Mesendoderm (in vitro differentiated cells): ENCODE data around the gene SCRN3.

Source experiments
- DNase-seq: peaks from one replicate; pipeline ENCODE4 v3.0.0; 2013
- H2AK5ac ChIP-seq: 2 replicates; pipeline ENCODE4 v1.6.1; 2013; ENCODE audit warnings: low read length, inconsistent platforms
- H2BK120ac ChIP-seq: 2 replicates; pipeline ENCODE4 v1.6.1; 2013; ENCODE audit warnings: low read depth, mild to moderate bottlenecking, low read length, moderate library complexity, mixed read lengths
- H2BK15ac ChIP-seq: replicated peaks from 2 replicates; pipeline ENCODE4 v1.6.1; 2013; ENCODE audit warnings: low read depth, mild to moderate bottlenecking, moderate library complexity
- H2BK5ac ChIP-seq: 2 replicates; pipeline ENCODE4 v1.6.1; 2013; ENCODE audit warnings: low read length, inconsistent platforms
- H3K18ac ChIP-seq: 2 replicates; pipeline ENCODE4 v1.6.1; 2013; ENCODE audit warnings: mild to moderate bottlenecking, low read length, mixed read lengths
- H3K23ac ChIP-seq: one replicate; pipeline ENCODE4 v1.6.1; 2013; ENCODE audit warnings: low read length
- H3K27ac ChIP-seq: 2 replicates; pipeline ENCODE4 v1.5.1; 2013; ENCODE audit warnings: low read depth, mild to moderate bottlenecking, inconsistent platforms, low read length, moderate library complexity
- H3K27me3 ChIP-seq: 2 replicates; pipeline ENCODE4 v1.6.1; 2013; ENCODE audit warnings: low read length, control low read depth, mild to moderate bottlenecking, inconsistent platforms; ENCODE audit not compliant: insufficient read depth, poor library complexity
- H3K36me3 ChIP-seq: 2 replicates; pipeline ENCODE4 v1.6.1; 2013; ENCODE audit warnings: low read length, inconsistent platforms; ENCODE audit not compliant: control insufficient read depth, insufficient read depth
- H3K4ac ChIP-seq: one replicate; pipeline ENCODE4 v1.6.1; 2013; ENCODE audit warnings: low read depth, mild to moderate bottlenecking, low read length, moderate library complexity
- H3K4me1 ChIP-seq: 2 replicates; pipeline ENCODE4 v1.6.1; 2013; ENCODE audit warnings: low read depth, low read length, inconsistent platforms; ENCODE audit not compliant: control insufficient read depth
- H3K4me2 ChIP-seq: 2 replicates; pipeline ENCODE4 v1.6.1; 2013; ENCODE audit warnings: low read length
- H3K4me3 ChIP-seq: 2 replicates; pipeline ENCODE4 v1.5.1; 2013; ENCODE audit warnings: mild to moderate bottlenecking, low read length
- H3K56ac ChIP-seq: one replicate; pipeline ENCODE4 v1.6.1; 2013; ENCODE audit warnings: low read length
- H3K79me1 ChIP-seq: 2 replicates; pipeline ENCODE4 v1.6.1; 2013; ENCODE audit warnings: low read length, inconsistent platforms
- H3K79me2 ChIP-seq: 2 replicates; pipeline ENCODE4 v1.6.1; 2013; ENCODE audit warnings: mild to moderate bottlenecking, low read length; ENCODE audit not compliant: control insufficient read depth, insufficient read depth
- H3K9ac ChIP-seq: 2 replicates; pipeline ENCODE4 v1.6.1; 2013; ENCODE audit warnings: low read length, inconsistent platforms
- H4K5ac ChIP-seq: one replicate; pipeline ENCODE4 v1.6.1; 2013; ENCODE audit warnings: low read length
- H4K8ac ChIP-seq: one replicate; pipeline ENCODE4 v1.6.1; 2013; ENCODE audit warnings: low read depth, mild to moderate bottlenecking, control low read depth, low read length, moderate library complexity
- WGBS: extraction: QIAGEN DNeasy Blood & Tissue Kit; methylation state at CpG from one replicate; pipeline ENCODE4 v1.1.7; 2013; ENCODE audit warnings: low lambda C conversion rate, missing lambda C conversion rate; ENCODE audit not compliant: insufficient coverage; ENCODE audit errors: extremely low coverage; 5-methylcytosine and 5-hydroxymethylcytosine counted together

SCRN3 gene

GRCh38 chr2:174465327-174465726, 69.8 kb downstream of the SCRN3 start:
- H3K9ac ChIP-seq: no peak overlapping the region
- no peak overlapping the region for H3K4me2 ChIP-seq

GRCh38 chr2:174473796-174474195, 78.3 kb downstream of the SCRN3 start:
- no peaks in the 10 kb centered on the region for H3K36me3 ChIP-seq
- no peaks in the 10 kb centered on the region for H3K27me3 ChIP-seq
- H2BK5ac ChIP-seq: no peak overlapping the region
- DNase-seq: no peak
- no peak overlapping the region for H3K23ac ChIP-seq
- H4K8ac ChIP-seq: no peak overlapping the region
- H3K4me1 ChIP-seq: no peaks in the 10 kb centered on the region
- H3K4ac ChIP-seq: no peak overlapping the region
- no peak overlapping the region for H3K4me3 ChIP-seq
- no peaks in the 10 kb centered on the region for H3K79me1 ChIP-seq
- H2AK5ac ChIP-seq: no peak overlapping the region
- H2BK120ac ChIP-seq: no peak overlapping the region
- H3K79me2 ChIP-seq: no peaks in the 10 kb centered on the region
- no peak overlapping the region for H3K9ac ChIP-seq
- no peak overlapping the region for H3K18ac ChIP-seq
- H3K4me2 ChIP-seq: no peak overlapping the region
- no peak overlapping the region for H2BK15ac ChIP-seq
- no CpG with 5 or more reads among the region's 3 CpGs for WGBS
- no peak overlapping the region for H3K56ac ChIP-seq
- H4K5ac ChIP-seq: no peak overlapping the region
- H3K27ac ChIP-seq: no peak overlapping the region

More at GRCh38 chr2:174465327-174465726, 69.8 kb downstream of the SCRN3 start:
- peak; percentile 85 for DNase-seq
- no peak overlapping the region for H3K23ac ChIP-seq
- H3K79me2 ChIP-seq: no peaks in the 10 kb centered on the region
- no peak overlapping the region for H3K27ac ChIP-seq
- H4K5ac ChIP-seq: no peak overlapping the region
- H2BK120ac ChIP-seq: no peak overlapping the region
- no peak overlapping the region for H3K4me3 ChIP-seq
- H2BK5ac ChIP-seq: no peak overlapping the region
- H4K8ac ChIP-seq: no peak overlapping the region
- no peak overlapping the region for H2AK5ac ChIP-seq
- H3K27me3 ChIP-seq: no peaks in the 10 kb centered on the region
- H3K4me1 ChIP-seq: no peaks in the 10 kb centered on the region
- no peak overlapping the region for H2BK15ac ChIP-seq
- WGBS: no CpG with 5 or more reads among the region's 4 CpGs
- H3K36me3 ChIP-seq: no peaks in the 10 kb centered on the region
- no peak overlapping the region for H3K56ac ChIP-seq
- no peak overlapping the region for H3K18ac ChIP-seq
- H3K79me1 ChIP-seq: no peaks in the 10 kb centered on the region
- no peak overlapping the region for H3K4ac ChIP-seq

GRCh38 chr2:174477759-174478158, 82.2 kb downstream of the SCRN3 start:
- DNase-seq: no peak
- Histone ChIP-seq H3K9ac (no peak overlapping the region), H2AK5ac (no peak overlapping the region), H2BK15ac (no peak overlapping the region), H3K23ac (no peak overlapping the region), H3K4ac (no peak overlapping the region), H2BK120ac (no peak overlapping the region), H3K4me1 (no peaks in the 10 kb centered on the region), H3K4me3 (no peak overlapping the region), H3K27me3 (no peaks in the 10 kb centered on the region), H3K27ac (no peak overlapping the region), H3K79me1 (no peaks in the 10 kb centered on the region), H2BK5ac (no peak overlapping the region), H3K79me2 (no peaks in the 10 kb centered on the region), H3K4me2 (no peak overlapping the region), H3K36me3 (no peaks in the 10 kb centered on the region), H3K18ac (no peak overlapping the region), H4K5ac (no peak overlapping the region), H4K8ac (no peak overlapping the region), H3K56ac (no peak overlapping the region)
- WGBS: no CpG with 5 or more reads among the region's 1 CpG
